ENCODE results near the gene COL1A1.

Gene COL1A1

DNA sequence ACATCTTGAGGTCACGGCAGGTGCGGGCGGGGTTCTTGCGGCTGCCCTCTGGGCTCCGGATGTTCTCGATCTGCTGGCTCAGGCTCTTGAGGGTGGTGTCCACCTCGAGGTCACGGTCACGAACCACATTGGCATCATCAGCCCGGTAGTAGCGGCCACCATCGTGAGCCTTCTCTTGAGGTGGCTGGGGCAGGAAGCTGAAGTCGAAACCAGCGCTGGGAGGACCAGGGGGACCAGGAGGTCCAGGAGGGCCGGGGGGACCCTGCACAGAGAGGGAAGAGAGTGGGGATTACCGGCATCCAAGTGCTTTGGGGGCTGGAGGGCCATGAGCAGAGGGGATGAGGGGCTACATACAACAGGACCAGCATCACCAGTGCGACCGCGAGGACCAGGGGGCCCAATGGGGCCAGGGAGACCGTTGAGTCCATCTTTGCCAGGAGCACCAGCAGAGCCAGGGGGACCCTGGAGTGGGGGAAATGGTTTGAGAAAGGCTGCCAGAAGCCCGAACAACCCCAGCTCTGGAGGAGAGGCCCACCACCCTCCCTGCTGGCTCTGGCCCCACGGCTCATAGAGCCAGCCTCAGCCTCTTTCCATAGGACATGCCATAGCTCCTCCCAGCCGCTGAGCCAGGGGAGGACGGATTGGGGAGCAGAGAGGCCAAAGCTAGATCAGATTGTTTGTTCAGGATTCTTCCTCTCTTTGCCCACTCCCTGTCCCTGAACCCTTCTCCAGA is 14.6 kb downstream of the COL1A1 start:
- DNase-seq = no peak

DNA sequence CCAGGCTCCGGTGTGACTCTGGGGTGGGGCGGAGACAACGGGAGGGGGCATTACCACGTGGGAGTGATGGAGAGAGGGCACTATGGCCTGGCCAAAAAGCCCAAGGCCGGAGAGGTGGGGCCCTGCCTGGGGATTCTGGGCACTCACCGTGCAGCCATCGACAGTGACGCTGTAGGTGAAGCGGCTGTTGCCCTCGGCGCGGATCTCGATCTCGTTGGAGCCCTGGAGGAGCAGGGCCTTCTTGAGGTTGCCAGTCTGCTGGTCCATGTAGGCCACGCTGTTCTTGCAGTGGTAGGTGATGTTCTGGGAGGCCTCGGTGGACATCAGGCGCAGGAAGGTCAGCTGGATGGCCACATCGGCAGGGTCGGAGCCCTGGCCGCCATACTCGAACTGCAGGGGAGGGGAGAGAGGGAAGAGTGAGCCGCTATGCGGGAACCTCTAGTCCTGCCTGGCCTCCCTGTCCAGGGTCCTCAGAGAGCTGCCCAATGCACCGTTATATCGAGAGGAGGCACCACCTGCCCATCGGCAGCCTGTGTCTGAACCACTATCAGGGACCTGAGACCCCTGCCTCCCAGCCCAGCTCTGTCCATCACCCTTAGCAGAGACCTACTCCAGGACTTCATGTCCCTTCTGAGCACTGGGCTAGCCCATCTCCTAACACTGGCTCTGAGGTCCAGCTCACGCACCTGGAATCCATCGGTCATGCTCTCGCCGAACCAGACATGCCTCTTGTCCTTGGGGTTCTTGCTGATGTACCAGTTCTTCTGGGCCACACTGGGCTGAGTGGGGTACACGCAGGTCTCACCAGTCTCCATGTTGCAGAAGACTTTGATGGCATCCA is 15.6 kb downstream of the COL1A1 start:
- no peak for DNase-seq

DNA sequence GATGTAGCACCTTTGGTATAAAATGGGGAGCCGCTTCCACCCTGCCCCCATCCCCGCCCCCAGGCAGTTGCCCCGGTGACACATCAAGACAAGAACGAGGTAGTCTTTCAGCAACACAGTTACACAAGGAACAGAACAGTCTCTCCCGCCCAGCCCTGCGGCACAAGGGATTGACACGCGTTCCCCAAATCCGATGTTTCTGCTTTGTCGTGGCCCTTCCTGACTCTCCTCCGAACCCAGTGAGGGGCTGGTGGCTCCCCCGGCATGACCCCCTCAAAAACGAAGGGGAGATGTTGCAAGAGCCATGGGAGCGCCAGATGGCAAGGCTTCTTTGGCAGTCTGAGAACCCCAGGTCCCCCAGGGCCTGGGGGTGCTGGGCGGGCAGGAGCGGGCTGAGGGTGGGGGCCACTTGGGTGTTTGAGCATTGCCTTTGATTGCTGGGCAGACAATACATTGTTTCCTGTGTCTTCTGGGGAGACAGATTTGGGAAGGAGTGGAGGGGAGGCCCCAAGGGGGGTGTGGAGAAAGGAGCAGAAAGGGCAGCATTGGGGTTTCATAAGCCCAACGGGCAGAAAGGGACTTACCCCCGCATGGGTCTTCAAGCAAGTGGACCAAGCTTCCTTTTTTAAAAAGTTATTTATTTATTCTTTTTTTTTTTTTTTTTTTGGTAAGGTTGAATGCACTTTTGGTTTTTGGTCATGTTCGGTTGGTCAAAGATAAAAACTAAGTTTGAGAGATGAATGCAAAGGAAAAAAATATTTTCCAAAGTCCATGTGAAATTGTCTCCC is 16.6 kb downstream of the COL1A1 start:
- DNase-seq = no peak

DNA sequence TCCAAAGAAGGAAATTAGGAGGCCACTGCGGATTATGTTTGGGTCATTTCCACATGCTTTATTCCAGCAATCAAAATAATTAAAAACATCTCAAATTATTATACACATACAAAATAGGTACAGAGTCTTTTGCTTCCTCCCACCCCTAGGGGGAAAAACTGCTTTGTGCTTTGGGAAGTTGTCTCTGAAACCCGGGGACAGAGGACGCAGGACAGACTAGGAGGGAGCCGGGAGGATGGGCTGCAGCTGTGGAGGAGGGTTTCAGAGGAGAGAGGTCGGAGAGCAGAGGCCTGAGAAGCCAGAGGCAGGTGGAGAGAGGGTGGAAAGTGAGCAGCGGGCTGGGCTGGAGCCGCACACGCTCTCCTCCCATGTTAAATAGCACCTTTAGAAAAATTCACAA is 17.4 kb downstream of the COL1A1 start:
- DNase-seq = no peak

DNA sequence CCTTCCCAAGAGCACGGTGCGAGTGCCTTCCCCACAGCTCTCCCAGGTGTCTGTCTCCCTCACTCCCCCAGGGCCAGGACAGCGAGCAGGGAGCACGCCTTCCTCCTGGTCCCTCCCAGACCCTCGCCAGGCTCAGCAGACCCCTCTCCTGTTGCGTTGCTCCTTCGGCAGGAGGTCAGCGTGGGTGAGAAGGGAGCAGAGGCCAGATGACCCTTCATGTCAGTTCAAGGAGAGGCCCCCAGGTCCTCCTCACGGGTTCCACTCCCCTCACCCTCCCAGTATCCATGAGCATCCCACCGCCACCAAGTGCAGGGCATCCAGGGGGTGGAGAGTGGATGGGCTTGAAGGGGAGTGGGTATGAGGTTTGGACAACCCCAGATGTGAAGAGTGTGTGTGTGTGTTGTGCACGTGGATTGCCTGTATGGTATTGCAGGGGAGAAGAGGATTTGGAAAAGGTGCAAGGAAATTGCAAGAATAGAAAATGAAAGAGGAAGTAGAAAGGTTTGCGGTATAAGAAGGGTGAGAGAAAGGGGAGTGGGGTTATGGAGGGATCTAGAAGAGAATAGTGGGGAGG is 17.9 kb downstream of the COL1A1 start:
- DNase-seq = peak in 1 of 6 experiments; percentile 16

DNA sequence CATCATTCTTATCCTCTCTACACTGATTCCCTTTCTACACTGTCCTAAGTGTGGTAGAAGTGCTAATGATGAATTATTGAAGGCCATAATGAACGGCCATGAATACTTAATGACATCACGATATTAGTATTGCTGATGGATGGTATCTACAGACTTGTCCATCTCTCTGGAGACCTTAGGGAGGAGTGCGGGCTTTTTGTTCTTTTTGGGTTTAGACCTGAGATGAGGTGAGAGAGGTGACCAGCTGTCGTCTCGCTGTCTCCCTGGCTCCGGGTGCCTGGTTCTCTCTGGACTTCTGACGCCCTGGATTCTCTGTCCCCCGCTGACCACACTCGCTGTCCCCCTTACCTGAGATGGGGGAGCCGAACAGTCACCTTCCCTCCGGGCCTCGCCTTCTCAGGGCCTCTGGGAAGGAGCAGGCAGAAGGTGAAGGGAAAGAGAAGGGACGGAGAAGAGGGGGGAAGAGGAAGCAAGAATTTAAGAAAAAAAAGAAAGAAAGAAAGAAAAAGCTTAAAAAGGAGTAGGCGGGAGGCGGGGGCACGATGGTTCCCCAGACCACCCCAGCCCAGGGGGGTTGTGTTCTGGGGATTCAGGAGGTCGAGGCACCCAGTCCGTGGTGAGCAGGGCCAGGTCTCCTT is 18.5 kb downstream of the COL1A1 start:
- no peak for DNase-seq

DNA sequence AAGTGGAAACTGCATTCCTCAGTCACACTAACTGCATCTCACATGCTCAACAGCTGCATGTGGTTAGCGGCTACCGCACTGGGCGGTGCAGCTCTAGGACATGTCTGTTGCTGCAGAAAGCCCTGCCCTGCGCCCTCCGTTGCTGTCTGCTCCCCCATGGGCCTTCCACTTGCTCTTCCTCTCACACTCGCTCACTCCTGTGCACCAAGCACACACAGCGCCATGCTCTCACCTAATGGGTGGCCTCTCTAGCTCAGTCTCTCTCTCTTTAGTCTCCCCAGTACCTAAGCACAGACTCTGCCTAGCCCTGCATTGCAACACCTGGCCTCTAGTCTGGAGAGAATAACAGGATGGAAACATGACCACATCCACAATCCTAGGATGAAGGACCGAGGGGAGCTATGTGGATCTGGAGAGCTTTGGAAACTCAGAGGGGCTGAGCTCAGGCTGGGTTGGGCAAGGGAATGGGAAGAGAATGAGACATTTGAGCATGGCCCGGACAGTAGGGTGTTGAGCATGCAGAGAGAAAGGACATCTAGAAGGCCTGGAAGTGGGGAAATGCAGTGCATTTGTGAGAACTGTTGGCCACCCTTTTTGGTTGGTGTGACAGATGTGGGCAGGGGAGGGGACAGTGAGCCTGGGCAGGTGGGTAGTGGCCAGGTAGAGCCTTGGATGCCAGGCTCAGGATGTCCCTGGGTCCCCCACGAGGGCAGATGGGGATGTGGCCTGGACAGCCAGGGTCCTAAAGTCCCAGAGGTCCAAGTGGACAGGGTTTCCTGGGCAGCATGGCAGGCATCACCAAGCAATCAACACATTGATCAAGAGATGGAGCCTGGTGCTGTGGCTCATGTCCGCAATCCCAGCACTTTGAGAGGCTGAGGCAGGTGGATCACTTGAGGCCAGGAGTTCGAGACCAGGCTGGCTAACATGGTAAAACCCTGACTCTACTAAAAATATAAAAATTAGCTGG is 19.6 kb downstream of the COL1A1 start:
- no peak for DNase-seq

DNA sequence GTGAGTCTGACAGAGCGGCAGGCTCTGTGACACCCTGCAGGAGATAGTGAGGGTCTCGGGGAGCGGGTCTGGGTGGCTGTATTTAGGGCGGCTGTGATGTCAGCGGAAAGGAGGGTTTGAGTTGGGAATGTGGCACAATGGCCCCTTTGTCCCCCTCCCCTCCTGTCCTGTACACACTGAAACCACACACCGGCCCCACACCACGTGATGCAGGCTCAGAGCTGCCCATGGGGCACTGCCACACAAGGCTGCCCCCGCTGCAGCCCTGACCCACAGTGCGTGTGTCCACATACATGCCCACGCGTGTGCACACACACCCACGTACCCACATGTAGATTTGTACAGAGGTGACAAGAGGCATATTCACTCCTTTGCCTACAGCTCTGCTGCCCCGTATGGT is 20.3 kb downstream of the COL1A1 start:
- no peak for DNase-seq

DNA sequence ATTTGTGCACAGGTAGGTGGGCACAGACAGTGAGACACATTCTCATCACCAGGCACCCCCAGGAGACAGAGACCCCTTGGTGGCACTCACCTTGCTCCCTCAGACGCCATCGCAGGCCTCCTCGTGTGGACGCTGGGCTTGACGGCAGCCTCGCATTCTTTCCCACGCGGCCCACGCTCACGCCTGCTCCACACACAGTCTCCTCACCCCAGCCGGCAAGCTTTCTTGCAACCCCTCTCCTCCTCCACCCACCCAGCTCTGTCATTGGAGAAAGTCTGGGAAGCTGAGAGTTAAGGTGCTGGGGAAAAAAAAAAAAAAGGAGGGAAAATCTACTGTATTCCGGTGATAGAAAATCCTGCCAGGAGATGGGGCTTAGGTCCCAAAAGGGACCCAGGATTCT is 20.8 kb downstream of the COL1A1 start:
- DNase-seq = no peak

DNA sequence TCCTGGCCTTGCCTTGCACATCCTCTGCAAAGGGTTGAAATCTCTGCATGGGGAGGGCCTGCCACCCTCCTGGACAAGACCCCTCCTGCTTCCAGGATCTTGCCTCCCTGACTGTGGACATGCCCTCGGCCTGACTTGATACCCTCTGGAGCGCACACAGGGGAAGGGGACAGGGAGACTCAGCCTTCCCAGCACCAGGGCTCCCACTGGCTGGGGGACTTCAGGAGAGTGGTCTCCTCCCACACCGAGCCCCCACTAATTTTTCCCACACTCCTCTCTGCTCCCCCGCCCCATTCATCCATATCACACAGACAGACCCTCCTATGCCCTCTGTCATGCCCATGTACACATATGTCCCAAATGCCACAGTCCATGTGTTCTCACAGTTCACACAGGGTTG is 21.3 kb downstream of the COL1A1 start:
- no peak for DNase-seq

DNA sequence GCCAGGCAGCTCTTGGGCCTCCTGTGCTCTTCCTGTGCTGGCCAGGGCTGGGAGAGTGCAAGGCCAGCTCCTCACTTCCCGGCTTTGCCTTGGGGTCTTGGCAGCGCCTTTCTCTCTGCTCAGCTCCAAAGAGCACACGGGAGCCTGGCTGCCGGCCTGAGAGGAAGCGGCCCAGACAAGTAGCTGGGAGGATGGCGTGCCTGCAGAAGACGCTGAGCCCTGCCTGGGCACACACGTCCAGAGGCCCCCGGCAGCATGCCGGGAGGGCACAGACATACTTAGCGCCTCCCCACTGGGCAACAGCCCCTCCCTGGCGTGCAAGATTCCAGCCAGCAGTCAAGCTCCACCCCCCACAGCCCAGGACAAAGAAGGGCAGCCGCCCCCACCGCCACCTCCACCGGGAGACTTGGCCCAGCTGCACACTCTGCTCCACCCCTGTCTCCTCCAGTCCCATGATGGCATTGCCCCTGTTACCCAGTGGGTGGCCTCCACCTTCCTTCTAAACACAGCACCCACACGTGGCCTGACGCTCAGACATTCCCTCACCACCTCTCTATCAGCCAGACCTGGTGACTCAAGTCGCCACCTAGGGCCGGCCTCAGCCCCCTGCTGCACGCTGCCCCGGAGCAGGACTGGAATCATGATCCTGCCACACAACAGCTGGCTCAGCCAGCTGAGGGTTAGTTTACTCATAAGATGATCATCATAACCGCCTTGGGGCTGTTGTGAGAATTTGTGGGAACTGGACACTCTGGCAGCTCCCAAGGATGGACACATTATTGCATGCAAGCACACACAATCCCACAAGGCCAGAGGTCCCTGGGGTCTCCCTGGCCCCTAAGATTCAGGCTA is 23.2 kb downstream of the COL1A1 start:
- peak in 3 of 6 experiments; percentile 11 to 35 (median 25) for DNase-seq

DNA sequence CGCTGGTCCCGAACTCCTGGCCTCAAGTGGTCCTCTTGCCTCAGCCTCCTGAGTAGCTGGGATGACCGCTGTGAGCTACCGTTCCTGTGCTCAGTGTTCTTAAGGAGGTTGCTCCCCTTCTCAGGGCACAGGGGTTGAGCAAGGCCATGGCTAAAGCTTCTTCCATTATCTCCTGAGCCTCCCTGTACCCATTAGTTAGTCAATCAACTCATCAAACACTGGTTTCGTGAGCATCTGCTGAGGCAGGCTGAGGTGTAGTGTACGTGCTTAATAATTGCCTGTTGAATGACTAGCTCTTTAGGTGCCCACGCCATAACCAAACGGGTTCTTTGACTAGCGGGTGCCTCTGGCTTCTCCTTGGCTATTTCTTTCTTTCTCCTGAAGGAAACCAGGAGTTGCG is 24.0 kb downstream of the COL1A1 start:
- no peak for DNase-seq

DNA sequence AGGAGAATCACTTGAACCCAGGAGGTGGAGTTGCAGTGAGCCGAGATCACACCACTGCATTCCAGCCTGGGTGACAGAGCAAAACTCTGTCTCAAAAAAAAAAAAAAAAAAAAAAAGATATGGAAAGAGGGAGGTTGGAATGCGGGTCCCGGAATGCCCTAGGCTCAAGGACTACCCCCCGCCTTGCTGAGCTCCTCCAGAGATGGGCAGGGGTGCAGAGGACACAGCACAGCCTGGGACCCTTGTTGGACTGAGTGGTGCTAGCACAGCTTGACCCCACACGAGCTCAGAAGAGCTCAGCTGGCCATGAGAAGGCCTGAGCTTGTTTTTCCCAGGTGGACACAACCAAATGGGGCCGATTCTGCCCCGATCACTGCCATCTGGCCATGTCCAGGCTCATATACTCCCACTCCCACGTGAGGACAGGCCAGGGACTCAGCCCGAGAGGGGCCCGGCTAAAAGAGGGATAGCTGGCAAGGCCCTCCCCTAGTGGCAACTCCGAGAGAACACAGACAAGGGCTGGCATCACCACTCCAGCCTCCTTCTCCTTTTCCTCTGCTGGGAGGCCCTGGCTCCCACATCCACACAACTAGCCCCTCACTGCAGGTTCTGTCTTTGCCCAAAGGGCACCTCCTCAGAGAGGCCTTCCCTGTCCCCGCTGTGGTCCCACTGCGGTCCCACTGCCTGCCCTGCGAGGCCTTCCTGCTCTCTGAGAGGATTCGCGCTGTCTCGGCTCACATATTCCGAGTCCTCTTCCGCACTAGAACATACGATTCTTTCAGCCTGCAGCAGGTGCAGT is 24.7 kb downstream of the COL1A1 start:
- no peak for DNase-seq

DNA sequence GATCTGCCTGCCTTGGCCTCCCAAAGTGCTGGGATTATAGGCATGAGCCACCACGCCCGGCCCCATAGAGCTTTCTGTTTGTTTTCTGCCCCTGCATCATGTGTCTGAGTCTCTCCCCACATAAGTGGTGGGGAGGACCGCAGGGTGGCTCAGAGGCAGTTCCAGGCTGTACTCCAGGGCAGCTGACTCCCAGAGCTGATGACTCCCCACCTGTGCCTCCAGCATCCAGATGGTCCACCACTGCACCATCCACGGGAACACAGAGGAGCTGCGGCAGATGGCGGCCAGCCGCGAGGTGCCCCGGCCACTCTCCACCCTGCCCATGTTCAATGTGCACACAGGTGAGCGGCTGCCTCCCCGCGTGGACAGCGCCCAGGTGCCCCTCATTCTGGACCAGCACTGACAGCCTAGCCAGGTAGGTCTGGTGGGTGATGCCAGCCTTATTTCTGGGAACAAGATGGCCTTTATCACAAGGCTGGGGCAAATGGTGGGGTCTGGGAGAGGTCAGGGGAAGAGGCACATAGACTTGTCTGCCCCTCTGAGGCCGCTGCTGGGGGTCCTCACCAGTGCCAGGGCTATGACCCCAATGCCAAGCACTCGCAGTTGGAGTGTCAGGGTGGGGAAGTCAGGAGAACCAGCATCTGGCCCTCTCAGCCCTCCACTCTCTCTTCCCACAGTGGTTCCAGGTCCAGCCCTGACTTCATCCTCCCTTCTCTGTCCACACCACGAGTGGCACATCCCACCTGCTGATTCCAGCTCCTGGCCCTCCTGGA is 26.2 kb downstream of the COL1A1 start:
- DNase-seq = no peak

DNA sequence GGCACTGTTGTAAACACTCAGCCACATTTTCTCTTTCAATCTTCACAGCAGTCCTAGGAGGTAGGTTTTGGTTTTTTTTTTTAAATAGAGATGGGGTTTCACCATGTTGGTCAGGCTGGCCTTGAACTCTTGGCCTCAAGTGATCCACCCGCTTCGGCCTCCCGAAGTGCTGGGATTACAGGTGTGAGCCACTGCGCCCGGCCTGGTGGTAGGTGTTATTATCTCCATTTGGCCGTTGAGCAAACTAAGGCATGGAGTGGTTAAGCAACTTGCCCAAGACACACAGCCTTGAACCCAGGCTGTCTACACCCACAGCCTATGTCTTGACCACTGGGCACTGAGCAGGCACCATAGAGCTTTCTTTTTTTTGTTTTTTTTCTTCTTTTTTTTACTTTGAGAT is 27.0 kb downstream of the COL1A1 start:
- DNase-seq = no peak

DNA sequence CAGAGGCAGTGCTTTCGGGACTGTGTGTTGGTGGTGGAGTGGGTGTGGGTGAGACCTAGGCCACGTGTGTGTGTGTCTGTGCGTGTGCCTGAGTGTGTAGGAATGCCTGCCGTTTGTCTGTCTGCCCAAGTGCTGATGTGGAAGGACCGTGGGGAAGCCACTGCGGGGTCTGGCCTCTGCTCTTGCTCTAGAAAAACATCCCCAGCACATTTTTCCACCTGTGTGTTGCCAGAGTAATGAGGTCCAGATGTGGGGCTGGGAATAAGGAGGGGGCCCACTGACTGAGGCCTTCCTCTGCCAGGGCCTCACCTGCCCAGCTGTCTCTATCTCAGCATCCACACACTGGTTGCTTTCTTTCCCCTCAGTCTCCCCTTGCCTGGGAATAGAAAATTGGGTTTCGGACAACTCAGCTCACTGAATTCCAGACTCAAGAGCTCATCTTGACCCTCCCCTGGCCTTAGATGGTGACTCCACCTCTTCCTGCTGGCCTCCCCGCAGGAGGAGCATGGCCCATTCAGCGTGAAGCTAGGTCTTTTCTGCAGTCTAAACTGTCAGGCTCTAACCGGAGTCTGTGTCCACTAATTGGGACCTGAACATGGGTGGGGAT is 28.0 kb downstream of the COL1A1 start:
- no peak for DNase-seq

DNA sequence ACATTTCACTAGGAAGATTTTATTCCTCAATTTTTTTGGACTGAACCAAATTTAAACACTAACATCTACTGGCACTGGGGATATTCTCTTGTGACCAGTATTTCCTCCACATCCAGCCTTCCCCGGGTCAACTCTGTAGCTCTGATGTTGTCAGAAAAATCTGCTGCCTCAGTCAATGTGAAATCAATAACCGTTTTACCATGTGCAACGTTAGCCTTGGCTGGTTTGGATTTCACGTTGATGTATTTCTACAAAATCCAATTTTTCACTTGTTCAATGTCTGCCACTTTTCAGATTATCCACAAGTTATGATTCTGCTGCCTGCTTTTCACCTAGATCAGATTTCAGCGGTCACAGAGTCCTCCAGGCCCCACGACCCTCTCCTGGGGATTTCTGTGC is 28.5 kb downstream of the COL1A1 start:
- DNase-seq = no peak

DNA sequence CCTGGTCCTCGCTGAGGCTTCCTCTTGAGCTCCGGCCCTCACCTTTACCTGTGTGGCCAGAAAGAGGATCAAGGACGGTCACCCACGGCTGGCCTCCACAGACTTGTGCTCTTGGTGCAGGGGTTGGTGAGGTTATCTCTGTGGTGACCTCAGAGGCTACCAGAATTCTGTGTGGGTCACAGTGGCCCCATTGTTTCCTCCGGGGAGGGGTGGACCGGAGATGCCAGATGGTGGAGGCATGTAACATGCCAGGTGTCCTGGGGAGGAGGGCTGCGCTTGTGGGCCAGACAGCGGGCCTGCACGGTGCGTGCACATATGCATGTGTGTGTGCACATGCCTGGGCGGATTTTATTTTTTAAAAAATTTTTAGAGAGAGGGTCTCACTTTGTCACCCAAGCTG is 29.3 kb downstream of the COL1A1 start:
- DNase-seq = no peak
